AG08395 (cell line): ENCODE data around the gene ADK.

ENCODE experiments used
- DNase-seq: peaks from one replicate; pipeline ENCODE4 v3.0.0; 2012; ENCODE audit warnings: mixed read lengths, low spot score

The ADK gene

DNA sequence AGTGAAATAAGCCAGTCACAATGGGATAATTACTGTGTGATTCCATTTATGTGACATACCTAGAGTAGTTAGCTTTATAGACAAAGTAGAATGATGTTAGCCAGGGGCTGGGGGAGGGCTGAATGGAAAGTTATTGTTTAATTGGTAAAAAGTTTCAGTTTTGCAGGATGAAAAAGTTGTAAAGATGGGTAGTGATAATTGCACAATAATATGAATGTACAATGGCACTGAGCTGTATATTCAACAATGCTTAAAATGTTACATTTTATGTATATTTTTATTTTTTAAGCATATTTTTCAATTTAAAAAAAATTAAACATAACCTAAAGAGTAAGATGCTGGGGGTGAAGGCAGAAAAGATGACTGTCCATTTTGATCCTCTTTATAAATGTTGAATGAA, 459.3 kb downstream of the ADK start:
- no peak for DNase-seq

DNA sequence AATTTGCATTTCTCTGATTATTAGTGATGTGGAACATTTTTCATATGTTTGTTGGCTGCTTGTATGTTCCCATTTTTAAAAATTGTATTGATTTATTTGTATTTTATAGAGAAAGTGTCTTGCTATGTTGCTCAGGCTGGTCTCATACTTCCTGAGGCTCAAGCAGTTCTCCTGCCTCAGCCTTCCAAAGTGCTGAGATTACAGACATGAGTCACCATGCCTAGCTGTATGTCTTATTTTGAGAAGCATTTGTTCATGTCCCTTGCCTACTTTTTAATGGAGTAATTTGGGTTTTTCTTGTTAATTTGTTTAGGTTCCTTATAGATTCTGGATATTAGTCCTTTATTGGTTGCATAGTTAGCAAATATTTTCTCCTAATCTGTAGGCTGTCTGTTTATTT, 461.2 kb downstream of the ADK start:
- DNase-seq, result no peak

DNA sequence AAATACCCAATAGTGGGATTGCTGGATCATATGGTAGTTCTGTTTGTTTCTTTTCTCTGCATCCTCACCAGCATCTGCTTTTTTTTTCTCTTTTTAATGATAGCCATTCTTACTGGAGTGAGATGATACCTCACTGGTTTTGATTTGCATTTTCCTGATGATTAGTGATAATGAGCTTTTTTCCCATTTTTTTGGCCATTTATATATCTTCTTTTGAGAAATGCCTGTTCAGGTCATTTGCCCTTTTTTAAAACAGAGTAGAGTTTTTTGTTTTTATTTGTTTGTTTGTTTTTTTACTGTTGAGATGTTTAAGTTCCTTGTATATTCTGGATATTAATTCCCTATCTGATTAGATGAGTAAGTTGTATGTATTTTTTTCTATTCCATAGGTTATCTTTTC, 469.6 kb downstream of the ADK start:
- DNase-seq, result no peak

DNA sequence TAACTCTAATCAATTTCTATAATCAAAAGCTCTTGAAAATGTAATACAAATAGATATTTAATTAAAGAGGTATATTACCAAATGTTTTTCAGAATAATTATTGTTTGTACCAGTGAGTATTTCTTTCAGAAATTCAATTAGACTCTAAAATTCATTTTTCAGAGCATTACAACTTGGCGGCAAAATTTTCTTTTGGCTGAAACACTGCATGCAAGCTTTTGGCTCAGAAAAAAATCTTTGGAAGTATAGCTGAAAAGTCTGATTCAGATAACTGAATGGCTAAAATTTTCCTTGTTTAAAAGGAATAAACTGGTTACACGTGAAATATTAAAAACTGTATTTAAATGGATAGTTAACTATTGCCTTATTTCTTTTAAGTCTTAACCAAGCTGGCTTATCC, 472.8 kb downstream of the ADK start:
- DNase-seq, result no peak

DNA sequence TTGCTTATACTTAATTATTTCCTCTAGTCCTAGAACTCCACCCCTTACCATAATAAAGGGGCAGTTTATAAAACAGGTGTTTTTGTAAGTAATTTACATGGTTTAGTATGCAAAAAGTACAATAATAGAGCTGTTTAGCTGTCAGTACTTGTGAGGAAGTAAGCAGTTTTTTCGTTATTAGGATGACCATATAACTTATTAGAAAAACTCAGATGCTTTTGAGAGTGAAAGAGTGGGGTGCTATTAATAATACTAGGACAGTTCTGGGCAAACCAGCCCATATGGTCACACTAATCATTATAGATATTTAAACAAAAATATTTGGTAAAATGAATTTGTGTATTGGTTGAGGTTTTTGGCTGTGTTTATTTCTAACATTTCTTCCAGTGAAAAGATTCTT, 473.5 kb downstream of the ADK start:
- DNase-seq, result no peak

DNA sequence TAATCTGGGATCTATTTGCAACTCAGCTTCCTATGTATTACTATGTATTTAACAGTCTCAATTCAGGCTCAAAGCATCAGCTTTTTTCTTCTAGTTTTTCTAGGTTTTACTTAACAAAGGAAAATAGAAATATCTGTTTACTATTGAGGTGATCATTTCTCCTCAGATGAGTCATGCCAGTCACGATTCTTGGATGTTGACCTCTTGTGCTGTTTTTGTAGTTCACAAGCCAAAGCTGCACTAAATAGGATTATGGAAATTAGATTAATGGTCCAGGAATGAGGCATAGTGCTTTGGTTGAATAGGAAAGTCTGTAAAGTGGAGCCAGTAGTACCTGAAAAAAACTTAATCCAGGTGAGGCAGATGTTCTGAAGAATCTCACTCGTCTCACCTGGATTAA, 477.1 kb downstream of the ADK start:
- no peak for DNase-seq

DNA sequence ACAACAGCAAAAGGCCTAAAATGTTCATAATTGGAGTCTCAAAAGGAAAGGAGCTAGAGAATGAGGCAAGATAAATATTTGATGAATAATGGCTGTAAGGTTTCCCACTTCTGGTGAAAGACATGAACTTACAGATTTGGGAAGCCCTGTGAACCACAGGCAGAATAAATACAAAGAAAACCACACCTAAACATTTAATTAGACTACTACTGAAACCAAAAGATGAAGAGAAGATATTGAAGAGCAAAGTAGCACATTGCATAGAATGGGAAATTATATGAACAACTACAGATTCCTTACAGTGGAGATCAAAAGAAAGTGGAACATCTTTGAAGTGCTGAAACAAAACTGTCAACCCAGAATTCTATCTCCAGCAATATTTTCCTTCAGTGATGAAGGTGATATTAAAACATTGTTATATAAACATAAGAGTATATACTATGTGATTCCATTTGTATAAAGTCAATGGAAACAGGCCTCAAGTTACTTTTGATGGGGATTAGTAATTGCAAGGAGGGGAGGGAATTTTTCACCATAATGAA, 484.0 kb downstream of the ADK start:
- no peak for DNase-seq

DNA sequence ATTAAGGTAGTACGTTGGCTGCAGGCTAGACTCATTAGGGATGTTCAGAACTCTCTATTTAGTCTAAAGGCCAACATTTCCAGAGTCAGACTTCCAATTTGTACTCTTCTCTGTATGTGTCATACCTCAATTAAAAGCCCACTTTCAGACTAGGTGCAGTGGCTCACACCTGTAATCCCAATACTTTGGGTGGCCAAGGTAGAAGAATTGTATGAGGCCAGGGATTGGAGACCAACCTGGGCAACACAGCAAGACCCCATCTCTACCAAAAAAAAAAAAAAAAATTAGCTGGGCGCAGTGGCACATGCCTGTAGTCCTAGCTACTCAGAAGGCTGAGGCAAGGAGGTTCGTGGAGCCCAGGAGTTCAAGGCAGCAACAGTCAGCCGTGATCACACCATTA, 484.6 kb downstream of the ADK start:
- DNase-seq, result no peak

DNA sequence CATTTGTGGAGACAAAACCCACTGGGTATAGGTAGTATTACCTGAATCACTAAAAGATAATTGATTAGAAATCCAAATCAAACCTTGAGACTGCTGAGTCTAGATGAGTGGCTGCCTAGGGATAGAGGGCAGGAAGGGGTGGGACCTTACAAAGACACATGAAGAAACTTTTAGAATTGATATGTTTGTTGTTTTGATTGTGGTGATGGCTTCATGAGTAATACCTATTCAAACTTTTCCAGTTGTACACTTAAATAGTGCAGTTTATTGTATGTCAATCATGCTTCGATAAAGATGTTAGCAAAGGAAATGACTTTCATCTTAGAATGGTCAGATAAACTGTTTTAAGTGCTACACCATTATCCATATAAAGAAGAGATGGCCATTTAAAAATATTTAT, 486.7 kb downstream of the ADK start:
- DNase-seq, result no peak

DNA sequence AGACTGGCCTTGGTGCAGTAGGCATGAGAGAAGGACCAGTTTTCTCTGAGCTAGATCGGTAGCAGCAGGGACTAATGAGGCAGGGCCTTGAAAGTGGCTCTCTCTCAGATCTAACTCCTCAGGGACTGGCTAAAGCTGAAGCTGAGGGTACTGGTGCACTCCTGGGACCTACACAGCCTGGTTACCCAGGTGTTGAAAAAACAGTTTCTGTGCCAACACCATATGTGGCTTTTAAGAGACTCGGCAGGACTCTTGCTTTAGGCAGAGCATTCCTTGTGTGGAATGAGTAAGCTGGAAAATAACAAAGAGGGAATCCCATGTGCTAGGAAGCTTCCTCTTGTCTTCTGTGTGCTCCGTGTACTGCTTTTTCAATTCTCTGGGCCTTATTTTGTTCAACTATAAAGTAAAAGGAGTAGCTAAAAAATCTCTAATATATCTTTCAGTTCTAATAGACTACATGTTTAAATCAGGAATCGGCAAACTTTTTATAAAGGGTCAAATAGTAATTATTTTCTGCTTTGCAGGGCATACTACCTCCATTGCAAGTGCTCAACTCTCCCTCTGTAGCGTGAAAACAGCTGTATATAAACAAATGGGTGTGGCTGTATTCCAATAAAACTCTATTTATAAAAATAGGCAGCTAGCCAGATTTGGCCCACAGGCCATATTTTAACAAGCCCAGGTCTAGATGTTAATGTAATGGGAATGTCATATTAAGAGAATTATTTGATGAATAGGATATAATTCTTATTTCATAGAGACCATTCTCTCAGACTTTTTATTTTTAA, 489.3 kb downstream of the ADK start:
- DNase-seq, result no peak

DNA sequence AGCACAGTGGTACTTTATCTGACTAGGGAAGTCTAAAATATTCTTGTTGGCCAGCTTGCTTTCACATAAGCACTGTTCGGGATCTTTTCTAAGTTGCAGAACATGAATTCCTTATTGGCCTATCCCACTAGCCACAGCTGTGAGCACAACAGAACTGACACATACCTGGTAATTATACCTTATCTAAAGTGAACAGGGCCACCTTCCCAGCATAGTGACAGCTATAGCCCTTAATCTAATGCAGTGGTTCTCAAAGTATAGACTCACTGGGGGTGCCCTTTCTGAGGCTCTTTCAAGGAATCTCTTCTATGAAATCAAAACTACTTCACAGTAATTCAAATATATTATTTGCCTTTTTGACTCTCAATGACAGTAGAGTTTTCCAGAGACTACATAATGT, 490.6 kb downstream of the ADK start:
- DNase-seq, result no peak

DNA sequence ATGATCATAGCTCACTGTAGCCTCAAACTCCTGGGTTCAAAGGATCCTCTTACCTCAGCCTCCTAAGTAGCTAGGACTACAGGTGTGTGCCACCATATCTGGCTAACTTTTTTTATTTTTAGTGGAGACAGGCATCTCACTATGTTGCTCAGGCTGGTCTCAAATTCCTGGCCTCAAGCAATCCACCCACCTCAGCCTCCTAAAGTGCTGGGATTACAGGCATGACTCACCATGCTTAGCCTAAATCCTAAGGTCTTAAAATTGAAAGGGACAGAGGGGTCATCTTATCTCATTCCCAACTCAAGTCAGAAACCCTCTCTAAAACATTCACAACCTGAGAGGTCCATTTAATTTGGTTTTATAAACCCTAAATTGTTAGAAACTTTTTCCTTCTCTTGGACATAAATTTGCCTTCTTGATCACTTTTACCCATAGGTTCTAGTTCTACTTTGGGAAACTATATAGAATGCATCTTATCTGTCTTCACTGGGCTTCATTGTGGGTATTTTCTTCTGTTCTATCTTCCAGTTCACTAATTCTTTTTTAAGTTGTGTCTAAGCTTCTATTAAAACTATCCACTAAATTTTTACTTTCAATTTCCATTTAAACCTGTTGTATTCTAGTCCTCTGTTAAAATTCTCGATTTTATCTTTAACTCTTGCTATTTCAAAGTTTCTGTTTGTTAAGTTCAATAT, 492.0 kb downstream of the ADK start:
- no peak for DNase-seq

DNA sequence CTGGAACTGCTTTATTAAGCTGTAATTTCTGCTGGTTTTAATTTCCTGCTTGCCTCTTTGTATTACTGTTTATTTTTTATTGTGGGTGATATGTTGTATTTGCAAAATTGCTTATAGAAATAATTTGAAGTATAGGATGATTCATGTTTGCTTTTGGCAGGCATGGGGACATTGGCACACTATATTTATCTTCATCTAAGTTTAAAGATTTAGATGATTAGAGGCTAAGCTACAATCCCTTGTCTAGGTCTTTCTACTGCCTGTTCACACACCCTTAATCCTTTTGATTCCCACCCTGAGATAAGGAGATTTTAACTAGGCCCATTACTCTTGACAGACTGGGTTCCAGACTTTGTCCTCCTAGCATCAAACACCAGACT, 492.6 kb downstream of the ADK start:
- DNase-seq, result no peak

DNA sequence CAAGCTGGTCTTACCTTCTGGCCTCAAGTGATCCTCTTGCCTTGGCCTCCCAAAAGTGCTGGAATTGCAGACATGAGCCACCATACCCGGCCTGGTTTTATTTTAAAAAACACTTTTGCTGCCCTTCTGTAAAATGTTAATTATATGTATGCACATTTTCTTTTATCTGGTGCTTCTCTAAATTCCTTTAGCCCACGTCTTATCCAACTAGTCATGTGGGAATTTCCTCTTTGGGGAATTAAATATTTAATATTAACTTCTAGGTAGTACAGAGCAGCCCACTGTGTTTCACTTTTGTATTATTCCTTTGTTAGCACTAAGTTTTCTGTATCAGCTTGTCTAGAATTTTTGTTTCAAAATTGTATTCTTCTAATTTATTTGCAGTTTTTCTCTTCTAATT, 493.7 kb downstream of the ADK start:
- DNase-seq, result no peak

DNA sequence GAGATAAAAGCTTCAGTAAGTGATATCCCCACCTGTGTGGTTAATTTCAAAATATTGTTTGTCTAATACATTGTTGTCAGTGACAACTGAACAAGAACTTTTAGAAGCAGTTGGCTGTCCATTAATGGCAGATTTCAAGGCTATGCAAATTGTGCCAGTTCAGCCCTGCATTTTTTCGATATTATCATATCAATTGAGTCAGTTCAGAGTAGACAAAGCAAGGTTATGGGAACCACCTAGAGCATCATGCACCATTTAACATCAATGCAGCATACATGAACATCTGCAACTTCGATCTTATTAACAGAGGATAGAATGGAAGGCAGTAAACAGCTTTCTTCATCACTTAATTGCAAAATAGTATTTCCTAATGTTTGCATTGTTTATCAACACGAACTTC, 494.7 kb downstream of the ADK start:
- DNase-seq, result no peak

DNA sequence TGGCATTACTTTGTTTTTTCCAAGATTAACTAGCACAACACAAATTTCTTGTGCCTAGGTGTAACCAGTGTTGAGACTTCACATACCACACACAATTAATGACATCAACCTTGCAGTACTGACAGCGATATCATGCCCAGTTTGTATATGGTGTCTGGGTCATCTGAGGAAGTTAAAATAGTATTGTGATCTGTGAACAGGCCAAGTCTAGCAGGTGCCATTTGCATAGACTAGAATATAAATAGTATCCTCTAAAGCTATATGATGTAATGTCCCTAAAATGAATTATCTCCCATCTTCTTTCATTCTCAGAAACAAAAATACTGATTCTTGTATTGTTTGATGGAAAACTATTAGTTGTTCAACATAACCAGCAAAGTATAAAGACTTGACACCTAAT, 499.6 kb downstream of the ADK start:
- no peak for DNase-seq

DNA sequence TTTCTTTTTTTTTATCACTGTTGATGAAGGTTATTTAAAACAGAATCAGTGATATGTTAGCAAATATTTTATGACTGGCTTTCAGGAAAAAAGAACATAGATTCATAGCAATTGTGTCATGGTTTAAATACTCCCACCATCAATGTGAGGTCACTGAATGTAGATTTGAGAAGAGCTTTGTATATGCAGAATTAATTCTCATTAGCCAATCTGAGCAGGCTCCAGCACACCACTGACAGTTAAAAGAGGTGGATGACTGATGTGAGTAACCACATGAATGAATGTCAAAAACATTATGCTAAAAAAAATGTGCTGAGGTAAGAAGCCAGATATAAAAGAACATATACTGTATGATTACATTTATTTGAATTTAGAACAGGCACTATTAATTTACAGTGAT, 500.5 kb downstream of the ADK start:
- no peak for DNase-seq

DNA sequence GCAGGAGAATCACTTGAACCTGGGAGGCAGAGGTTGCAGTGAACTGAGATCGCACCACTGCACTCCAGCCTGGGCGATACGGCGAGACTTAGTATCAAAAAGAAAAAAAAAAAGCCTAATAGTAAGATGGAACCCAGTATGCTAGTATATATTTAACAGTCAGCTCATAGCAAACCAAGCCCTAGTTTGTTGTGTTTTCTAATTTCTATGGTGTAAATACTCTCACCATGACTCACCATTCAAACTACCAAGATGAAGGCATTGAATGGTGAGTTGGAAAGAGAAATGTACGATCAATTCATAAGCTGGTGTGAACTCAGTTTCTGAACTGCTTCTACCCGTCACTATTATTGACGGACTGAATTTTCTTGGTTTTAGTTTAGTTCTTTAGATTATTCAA, 501.6 kb downstream of the ADK start:
- no peak for DNase-seq

DNA sequence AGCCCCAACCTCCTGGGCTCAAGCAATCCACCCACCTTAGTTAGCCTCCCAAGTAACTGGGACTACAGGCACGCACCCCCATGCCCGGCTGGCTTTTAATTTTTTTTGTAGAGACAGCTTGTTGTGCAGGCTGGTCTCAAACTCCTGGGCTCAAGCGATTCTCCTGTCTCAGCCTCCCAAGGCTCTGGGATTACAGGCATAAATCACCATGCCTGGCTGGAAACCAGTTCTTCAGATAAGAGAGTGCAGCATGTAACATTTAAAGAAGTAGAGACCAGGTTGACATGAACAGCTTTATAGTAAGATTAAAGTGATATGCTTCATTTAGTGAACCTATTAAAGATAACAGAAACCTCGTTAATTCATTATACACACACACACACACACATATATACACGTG, 507.5 kb downstream of the ADK start:
- DNase-seq, result no peak

DNA sequence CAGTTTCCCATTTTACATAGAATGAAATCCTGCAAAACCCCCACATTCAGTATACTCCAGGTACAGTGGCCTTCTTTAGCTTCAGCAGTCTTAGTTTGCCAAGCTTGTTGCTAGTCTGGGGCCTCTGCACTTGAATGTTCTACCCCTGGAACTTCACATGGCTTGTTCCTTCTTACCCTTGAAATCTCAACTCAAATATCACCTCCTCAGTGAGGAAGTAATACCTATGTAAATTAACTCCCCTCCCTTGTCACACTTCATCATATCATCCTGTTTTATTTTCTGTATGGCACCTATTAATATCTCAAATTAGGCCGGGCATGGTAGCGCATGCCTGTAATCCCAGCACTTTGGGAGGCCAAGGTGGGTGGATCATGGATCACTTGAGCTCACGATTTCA, 511.6 kb downstream of the ADK start:
- no peak for DNase-seq

DNA sequence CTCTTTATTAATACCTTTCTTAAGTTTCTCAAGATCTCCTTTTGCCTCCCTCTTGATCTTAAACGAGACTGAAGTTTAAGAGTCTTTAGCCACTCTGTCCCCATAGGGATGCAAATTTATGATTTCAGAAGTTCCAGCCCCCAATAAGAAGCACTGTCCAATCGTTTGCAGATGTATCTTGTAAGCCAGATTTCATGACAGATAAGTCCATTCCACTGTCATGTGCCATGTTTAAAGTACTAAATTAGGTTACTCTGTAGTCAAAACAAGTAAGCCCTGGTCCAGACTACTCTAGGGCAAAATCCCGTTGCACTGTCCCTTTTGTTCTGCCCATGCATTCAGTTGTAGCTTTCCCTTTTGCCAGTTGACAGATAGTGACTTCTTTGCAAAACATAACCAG, 518.2 kb downstream of the ADK start:
- DNase-seq, result peak; percentile 21

DNA sequence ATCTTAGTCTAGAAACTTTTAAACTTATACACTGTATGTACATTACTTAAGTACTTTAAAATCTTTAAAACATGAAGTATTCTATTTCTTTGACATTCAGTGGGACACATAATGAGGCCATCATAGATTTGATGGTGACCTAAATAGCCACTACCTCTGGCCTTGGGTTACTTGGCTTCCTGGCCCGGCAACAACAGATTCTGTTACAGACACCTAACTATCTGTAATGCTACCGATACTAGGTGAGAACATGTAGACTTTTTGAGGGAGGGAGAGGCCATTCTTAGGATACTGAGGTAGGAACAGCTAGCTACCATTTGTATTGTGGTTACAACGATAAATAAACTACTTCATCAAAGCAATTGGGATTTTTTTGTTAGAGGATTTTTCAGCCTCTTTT, 520.7 kb downstream of the ADK start:
- no peak for DNase-seq

DNA sequence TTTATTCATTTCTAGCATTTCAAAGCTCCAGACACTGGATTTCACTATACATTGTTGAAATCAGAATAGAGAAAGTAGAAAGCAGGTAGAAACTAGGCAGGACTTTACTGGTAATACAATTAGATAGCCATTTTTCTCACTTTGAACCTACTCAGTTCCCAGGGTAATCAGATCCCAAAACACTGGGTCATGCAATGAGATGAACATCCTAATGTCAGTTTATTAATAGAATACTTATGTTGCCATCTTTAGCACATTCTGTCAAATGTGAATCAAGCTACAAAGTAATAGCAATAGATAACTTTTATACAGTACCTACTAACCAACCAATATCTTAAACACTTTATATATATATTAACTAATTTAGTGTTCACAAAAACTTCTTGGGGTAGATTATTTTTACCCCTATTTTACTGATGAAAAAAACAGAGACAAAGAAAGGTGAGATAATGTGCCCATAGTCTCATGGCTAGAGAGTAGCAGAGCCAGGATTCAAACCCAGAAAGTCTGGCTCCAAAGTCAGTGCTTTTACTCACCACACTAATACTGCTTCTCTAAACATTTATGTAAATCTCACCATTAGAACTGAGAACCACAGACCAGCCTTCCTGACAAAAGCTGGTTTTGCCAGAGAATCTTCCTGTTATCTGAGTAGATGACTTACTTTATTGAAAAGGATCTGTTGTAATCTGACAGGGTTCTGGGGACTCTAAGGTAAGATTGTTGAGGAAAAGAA, 521.6 kb downstream of the ADK start:
- DNase-seq, result no peak
